ENCODE data around the gene PRKX. TPM values are rescaled to one million over a fixed set of nuclear protein-coding genes. Genes with fewer than 3 reads are reported as not detected.

Gene PRKX
- total RNA-seq, 1 donor from 2014 or later = 27.3 TPM

- Histone ChIP-seq H3K4me3 (no peak overlapping the region), H3K36me3 (no peaks in the 10 kb centered on the region), H3K9me3 (no peaks in the 10 kb centered on the region), H3K4me1 (no peaks in the 10 kb centered on the region), H3K27ac (no peak overlapping the region), H3K27me3 (ENCODE audit: low read depth) (no peaks in the 10 kb centered on the region)
- TF ChIP-seq, protein P1, sequence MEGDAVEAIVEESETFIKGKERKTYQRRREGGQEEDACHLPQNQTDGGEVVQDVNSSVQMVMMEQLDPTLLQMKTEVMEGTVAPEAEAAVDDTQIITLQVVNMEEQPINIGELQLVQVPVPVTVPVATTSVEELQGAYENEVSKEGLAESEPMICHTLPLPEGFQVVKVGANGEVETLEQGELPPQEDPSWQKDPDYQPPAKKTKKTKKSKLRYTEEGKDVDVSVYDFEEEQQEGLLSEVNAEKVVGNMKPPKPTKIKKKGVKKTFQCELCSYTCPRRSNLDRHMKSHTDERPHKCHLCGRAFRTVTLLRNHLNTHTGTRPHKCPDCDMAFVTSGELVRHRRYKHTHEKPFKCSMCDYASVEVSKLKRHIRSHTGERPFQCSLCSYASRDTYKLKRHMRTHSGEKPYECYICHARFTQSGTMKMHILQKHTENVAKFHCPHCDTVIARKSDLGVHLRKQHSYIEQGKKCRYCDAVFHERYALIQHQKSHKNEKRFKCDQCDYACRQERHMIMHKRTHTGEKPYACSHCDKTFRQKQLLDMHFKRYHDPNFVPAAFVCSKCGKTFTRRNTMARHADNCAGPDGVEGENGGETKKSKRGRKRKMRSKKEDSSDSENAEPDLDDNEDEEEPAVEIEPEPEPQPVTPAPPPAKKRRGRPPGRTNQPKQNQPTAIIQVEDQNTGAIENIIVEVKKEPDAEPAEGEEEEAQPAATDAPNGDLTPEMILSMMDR (IDR thresholded peaks at IDR 0.05) = no peak
- DNase-seq (no peak), ATAC-seq (no peak)
- intact Hi-C loops (cut with DNase I) = no loop called here
Measured at GRCh38 chrX:3585719-3586118, 127.7 kb downstream of the PRKX start.

DNA sequence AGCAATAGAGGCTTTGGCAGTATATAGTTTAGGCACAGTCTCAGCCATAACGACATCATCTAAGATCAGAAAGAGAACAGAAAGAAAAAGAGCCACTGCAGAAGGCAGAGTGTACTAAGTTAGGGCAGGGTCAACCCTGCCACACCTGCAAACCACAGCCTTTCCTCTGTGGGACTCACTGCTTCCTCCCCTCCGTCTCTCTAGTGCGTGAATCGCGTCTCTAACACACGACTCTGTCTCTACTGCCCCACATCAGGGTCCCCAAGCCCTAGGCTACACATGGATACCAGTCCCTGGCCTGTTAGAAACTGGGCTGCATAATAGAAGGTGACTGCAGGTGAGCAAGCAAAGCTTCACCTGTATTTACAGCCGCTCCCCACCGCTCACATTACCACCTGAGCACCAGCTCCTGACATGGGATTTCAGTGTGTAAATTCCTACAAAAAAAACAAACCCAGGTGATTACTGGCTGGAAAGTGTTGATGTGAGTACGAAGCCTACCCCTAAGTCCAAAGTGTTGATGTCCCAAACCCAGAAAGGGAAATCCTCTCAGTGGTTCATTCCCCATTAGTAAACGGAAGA lies 128.9 kb downstream of the PRKX start:
- no peaks in the 10 kb centered on the region for H3K4me1 ChIP-seq
- no peak overlapping the region for H3K4me3 ChIP-seq
- no peaks in the 10 kb centered on the region for H3K36me3 ChIP-seq
- H3K9me3 ChIP-seq = no peaks in the 10 kb centered on the region
- TF ChIP-seq, protein P1 (IDR thresholded peaks at IDR 0.05) = no peak
- no peak overlapping the region for H3K27ac ChIP-seq
- intact Hi-C loops (cut with DNase I) = no loop called here
- ATAC-seq (no peak), DNase-seq (no peak)
- H3K27me3 ChIP-seq (ENCODE audit: low read depth) = no peaks in the 10 kb centered on the region

DNA sequence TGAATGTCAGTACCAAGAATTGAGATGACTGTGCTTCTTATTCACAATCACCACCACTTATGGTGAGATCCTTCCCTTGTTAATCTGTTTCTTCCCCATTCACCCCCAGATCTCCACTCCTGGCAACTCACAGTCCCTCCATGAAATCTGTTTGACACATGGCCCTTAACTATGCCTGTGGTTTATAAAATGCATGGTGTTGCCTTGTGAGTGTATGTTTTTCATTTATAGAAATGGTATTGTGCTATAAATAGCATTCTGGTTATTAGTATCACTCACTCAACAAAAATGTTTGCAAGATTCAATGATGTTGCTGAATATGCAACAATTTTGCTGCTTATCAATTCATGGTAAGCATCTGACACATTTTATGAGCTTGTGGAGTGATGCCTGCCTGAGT lies 131.0 kb downstream of the PRKX start:
- Histone ChIP-seq H3K36me3 (no peaks in the 10 kb centered on the region), H3K27me3 (ENCODE audit: low read depth) (no peaks in the 10 kb centered on the region), H3K4me3 (no peak overlapping the region), H3K27ac (no peak overlapping the region), H3K4me1 (no peaks in the 10 kb centered on the region), H3K9me3 (no peaks in the 10 kb centered on the region)
- DNase-seq (no peak), ATAC-seq (no peak)
- intact Hi-C loops (cut with DNase I) = no loop called here
- TF ChIP-seq, protein P1 (IDR thresholded peaks at IDR 0.05) = no peak

GRCh38 chrX:3581609-3582108 lies 131.8 kb downstream of the PRKX start:
- Histone ChIP-seq H3K4me3 (no peak overlapping the region), H3K27me3 (ENCODE audit: low read depth) (no peaks in the 10 kb centered on the region), H3K9me3 (no peaks in the 10 kb centered on the region), H3K27ac (no peak overlapping the region), H3K4me1 (no peaks in the 10 kb centered on the region), H3K36me3 (no peaks in the 10 kb centered on the region)
- TF ChIP-seq, protein P1 (IDR thresholded peaks at IDR 0.05) = no peak
- intact Hi-C loops (cut with DNase I) = no loop called here
- DNase-seq (no peak), ATAC-seq (no peak)

- no peak overlapping the region for H3K4me3 ChIP-seq
- ATAC-seq = no peak
- no peaks in the 10 kb centered on the region for H3K4me1 ChIP-seq
Measured at GRCh38 chrX:3577551-3577950, 135.9 kb downstream of the PRKX start.

More at GRCh38 chrX:3577551-3577950, 135.9 kb downstream of the PRKX start:
- TF ChIP-seq, protein P1 (IDR thresholded peaks at IDR 0.05) = no peak
- H3K9me3 ChIP-seq = no peaks in the 10 kb centered on the region
- no peaks in the 10 kb centered on the region for H3K27me3 ChIP-seq (ENCODE audit: low read depth)
- intact Hi-C loops (cut with DNase I) = no loop called here
- DNase-seq = no peak
- no peak overlapping the region for H3K27ac ChIP-seq
- no peaks in the 10 kb centered on the region for H3K36me3 ChIP-seq
